Right lobe of liver (tissue), 6 donors: Measurements from ENCODE around the gene PTMA. TPM values are rescaled to one million over a fixed set of nuclear protein-coding genes. Genes with fewer than 3 reads are reported as not detected.

Experiments used
- ATAC-seq, 4 donors: fragments of 200-7000 bp; cut with Tn5 transposase; one replicate each; pipeline ENCODE4 v1.9.1; 2020; ENCODE audit warnings: mild to moderate bottlenecking in 4 of 4, moderate library complexity in 4 of 4
- DNase-seq, 3 donors: peaks; one replicate each; pipeline ENCODE4 v3.0.0-alpha.2; 2020
- H3K27ac ChIP-seq, 3 donors: fragments of 200-600 bp; one replicate each; pipeline ENCODE4 v1.8.0; 2022
- H3K27me3 ChIP-seq, 2 donors: fragments of 200-600 bp; one replicate each; pipeline ENCODE4 v1.8.0; 2022
- H3K36me3 ChIP-seq, 4 donors: fragments of 200-600 bp; sonication (generic) in 1 of 4; one replicate each; pipeline versions ENCODE4 v1.5.1 to v1.8.0; 2017 to 2022; ENCODE audit warnings: control low read depth in 1 of 4
- H3K4me1 ChIP-seq, 4 donors: fragments of 200-600 bp; sonication (generic) in 1 of 4; one replicate each; pipeline versions ENCODE4 v1.5.1 to v1.8.0; 2017 to 2022; ENCODE audit warnings: control low read depth in 1 of 4
- H3K4me3 ChIP-seq, 3 donors: fragments of 200-600 bp; one replicate each; pipeline ENCODE4 v1.8.0; 2022
- H3K9me3 ChIP-seq, 4 donors: fragments of 200-600 bp; sonication (generic) in 1 of 4; one replicate each; pipeline versions ENCODE4 v1.5.1 to v1.8.0; 2017 to 2022; ENCODE audit warnings: control low read depth in 1 of 4
- CTCF ChIP-seq, 4 donors: fragments of 200-600 bp in 3 of 4; fragments of 450-650 bp in 1 of 4; IDR thresholded peaks; one replicate each; pipeline versions ENCODE4 v1.5.1 to v1.8.0; 2016 to 2022; ENCODE audit warnings: antibody characterized with exemption in 4 of 4, mild to moderate bottlenecking in 2 of 4
- POLR2A ChIP-seq: fragments of 450-650 bp; IDR thresholded peaks from one replicate; pipeline ENCODE4 v1.6.1; 2017; ENCODE audit warnings: antibody characterized with exemption, mild to moderate bottlenecking
- WGBS: methylation state at CpG from one replicate; pipeline ENCODE4 v1.1.6; 2018; ENCODE audit warnings: low coverage, low lambda C conversion rate; ENCODE audit not compliant: insufficient coverage; ENCODE audit errors: missing lambda C conversion rate; 5-methylcytosine and 5-hydroxymethylcytosine counted together
- intact Hi-C, 2 donors: fragments of 100-400 bp; cut with DNase I; formaldehyde crosslinking; loops; one replicate each; pipeline versions ENCODE4 v1.11.2 to v1.14.1; 2022
- total RNA-seq, 6 experiments: library from RNA; depleted of rRNA in 2 of 6; stranded (reverse); fragments of >200 nt in 2 of 6; fragmentation: NEBNext Ultra II Directional in 3 of 6; extraction: Animal tissue kit (Norgen Biotek cat#: 25700) in 3 of 6; gene quantifications; one replicate each; pipeline versions ENCODE4 v1.1.0 to v1.2.4, GENCODE V29; 2016 to 2023
- donor health status: DM: no; HTN: yes; CAD: no.
- donor health status: DM: no; HTN: no; CAD: no.
- donor health status: DM: no; HTN: no; CAD: no.
- donor health status: DM: no; HTN: yes; CAD: no.
- donor health status: DM: no; HTN: yes; CAD: no.

PTMA gene
- total RNA-seq, 6 experiments from 2014 or later: 180 to 373 (median 252) TPM

DNA sequence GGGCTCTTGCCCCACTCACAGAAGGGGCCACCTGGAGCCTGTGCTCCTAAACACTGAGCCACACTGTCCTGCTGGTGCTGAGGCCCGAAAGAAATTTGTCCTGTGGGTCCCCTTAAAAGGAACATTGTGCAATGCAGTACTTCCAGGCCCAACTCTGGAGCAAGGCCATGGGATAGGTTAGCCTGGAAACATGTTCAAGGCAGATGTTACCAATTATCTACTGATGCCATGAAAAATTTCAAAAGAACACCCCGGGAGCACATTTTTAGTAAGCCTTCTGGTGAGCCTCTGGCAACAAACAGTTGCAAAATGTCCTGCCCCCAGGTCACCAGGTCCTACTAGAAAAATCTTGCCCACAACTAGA lies 12.3 kb upstream of the PTMA start:
- Histone ChIP-seq H3K9me3 (no peaks in the 10 kb centered on the region), H3K27me3 (no peaks in the 10 kb centered on the region), H3K36me3 (no peaks in the 10 kb centered on the region), H3K4me1 (peaks cover 0 to 15% (median 3%) of the 10 kb centered on the region in 4 donors), H3K27ac (peak overlapping the region in 1 of 3 donors; percentile 80), H3K4me3 (no peak overlapping the region)
- intact Hi-C loops: no loop called here
- DNase-seq (peak in 1 of 3 donors; percentile 76), ATAC-seq (peak; percentile 41 to 84 (median 68))
- 15% methylated on average over 2 of the region's 2 CpGs for WGBS
- TF ChIP-seq CTCF (IDR thresholded peaks at IDR 0.05): no peak
- TF ChIP-seq POLR2A: no peak

DNA sequence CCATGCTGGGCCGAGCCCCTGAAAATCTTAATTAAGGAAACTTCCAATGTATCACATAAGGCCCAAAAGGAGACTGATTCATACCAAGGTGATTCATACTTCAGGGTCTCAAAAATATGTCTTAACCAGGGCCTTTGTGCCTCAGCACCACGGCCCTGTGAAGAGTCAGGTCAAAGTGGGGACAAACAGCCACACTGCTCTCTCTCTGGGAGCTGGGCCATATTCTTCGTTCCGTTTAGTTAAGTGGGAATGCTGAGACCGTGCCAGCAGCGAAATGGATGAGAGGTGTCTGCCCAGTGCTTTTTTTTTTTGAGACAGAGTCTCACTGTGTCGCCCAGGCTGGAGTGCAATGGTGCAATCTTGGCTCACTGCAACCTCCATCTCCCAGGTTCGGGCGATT lies 9.3 kb upstream of the PTMA start:
- H3K4me3 ChIP-seq: no peak overlapping the region
- TF ChIP-seq CTCF (IDR thresholded peaks at IDR 0.05): no peak
- TF ChIP-seq POLR2A: no peak
- no peak for DNase-seq
- 76% methylated on average over 3 of the region's 9 CpGs for WGBS
- no peaks in the 10 kb centered on the region for H3K9me3 ChIP-seq
- no peak overlapping the region for H3K27ac ChIP-seq
- H3K36me3 ChIP-seq: no peaks in the 10 kb centered on the region
- H3K4me1 ChIP-seq: peaks cover 0 to 31% (median 9%) of the 10 kb centered on the region in 4 donors
- ATAC-seq: no peak
- intact Hi-C loops: no loop called here
- no peaks in the 10 kb centered on the region for H3K27me3 ChIP-seq

DNA sequence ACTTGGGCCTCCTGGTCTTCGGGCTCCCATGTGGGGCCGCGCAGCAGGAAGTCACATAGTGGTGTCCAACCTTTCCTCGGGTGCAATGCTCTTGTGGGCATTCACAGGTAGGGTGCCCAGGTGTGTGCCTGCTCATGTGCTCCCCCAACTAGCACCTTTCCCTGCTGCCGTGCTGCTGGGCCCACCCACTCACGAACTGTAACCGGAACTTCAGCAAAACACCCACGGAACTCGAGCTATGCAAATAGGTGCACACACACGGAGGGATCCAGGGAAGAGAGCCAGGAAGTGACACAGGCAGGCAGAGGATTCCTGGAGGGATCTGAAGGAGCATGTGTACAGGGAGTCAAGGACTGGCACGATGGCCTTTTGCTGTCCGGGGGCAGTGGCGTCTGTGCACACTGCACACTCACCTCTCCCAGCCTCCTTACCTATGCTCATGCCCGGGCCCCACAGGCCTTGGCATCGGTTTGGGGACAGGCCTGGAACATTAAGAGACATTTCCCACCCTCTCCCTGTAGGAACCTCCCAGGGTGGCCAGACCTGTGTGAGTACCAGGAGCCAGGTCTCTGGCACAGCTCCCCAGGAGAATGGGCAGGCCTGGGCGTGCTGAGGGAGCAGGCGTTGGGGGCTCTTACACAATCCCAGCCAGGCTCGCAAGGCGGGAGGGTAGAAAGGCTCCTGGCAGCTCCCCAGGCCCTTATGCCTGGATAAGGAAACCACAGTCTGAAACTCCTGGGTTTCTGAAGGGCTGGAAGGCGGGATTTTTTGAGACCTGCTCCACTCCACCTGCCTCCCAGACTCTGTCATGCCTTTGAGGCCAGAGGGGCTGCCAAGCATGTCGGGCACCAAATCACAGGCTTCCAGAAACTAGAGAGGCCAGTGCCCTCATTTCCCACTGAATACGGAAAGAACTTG lies 6.6 kb upstream of the PTMA start:
- Histone ChIP-seq H3K27ac (peak overlapping the region in 2 of 3 donors; percentile 37 to 51), H3K4me1 (peaks cover 0 to 24% (median 10%) of the 10 kb centered on the region in 4 donors), H3K36me3 (no peaks in the 10 kb centered on the region), H3K4me3 (peak overlapping the region in 2 of 3 donors; percentile 18 to 28), H3K27me3 (no peaks in the 10 kb centered on the region), H3K9me3 (no peaks in the 10 kb centered on the region)
- ATAC-seq: peak; percentile 37 to 55 (median 44)
- WGBS: 18% methylated on average over 11 of the region's 22 CpGs
- TF ChIP-seq CTCF (IDR thresholded peaks at IDR 0.05): no peak
- no peak for TF ChIP-seq POLR2A
- intact Hi-C loops: no loop called here
- DNase-seq: peak; percentile 61 to 75 (median 73)

- ATAC-seq (no peak), DNase-seq (no peak)
- TF ChIP-seq CTCF (IDR thresholded peaks at IDR 0.05): no peak
- TF ChIP-seq POLR2A: no peak
- Histone ChIP-seq H3K36me3 (no peaks in the 10 kb centered on the region), H3K27me3 (no peaks in the 10 kb centered on the region), H3K4me3 (no peak overlapping the region), H3K4me1 (peaks cover 0 to 23% (median 10%) of the 10 kb centered on the region in 4 donors), H3K27ac (no peak overlapping the region), H3K9me3 (no peaks in the 10 kb centered on the region)
- 82% methylated on average over 2 of the region's 3 CpGs for WGBS
- intact Hi-C loops: no loop called here
Measured at GRCh38 chr2:231704017-231704416, 4.3 kb upstream of the PTMA start.
